GM18505 (cell line): ENCODE data around the gene CEACAM8.
"Not testable (repeated sequence)": the region's sequence is repeated elsewhere in the genome, so short reads cannot be mapped to it uniquely, and the experiment has no call there.

Source experiments
- ATAC-seq: cut with Tn5 transposase; IDR thresholded peaks from one replicate; pipeline ENCODE4 v1.9.1; 2021; ENCODE audit not compliant: unreplicated experiment
- POLR2A ChIP-seq: IDR thresholded peaks from 4 replicates; pipeline ENCODE4 v1.6.1; 2011; ENCODE audit warnings: borderline replicate concordance; ENCODE audit not compliant: insufficient read depth, insufficient read length; ENCODE audit errors: extremely low read depth

Gene CEACAM8

GRCh38 chr19:42544146-42544545, 50.6 kb downstream of the CEACAM8 start:
- ATAC-seq: no peak
- TF ChIP-seq POLR2A: no peak

GRCh38 chr19:42542791-42543190, 51.9 kb downstream of the CEACAM8 start:
- no peak for TF ChIP-seq POLR2A
- no peak for ATAC-seq

GRCh38 chr19:42540071-42540553, 54.6 kb downstream of the CEACAM8 start:
- TF ChIP-seq POLR2A: no peak
- no peak for ATAC-seq

GRCh38 chr19:42538841-42539709, 55.6 kb downstream of the CEACAM8 start:
- TF ChIP-seq POLR2A: no peak
- ATAC-seq: no peak

- ATAC-seq: not testable (repeated sequence)
These were observed 59.4 kb downstream of the CEACAM8 start for GRCh38 chr19:42535276-42535675.

- no peak for ATAC-seq
- TF ChIP-seq POLR2A: no peak
These were observed 60.3 kb downstream of the CEACAM8 start for GRCh38 chr19:42534391-42534790.

- TF ChIP-seq POLR2A: no peak
- no peak for ATAC-seq
These were observed 61.8 kb downstream of the CEACAM8 start for GRCh38 chr19:42532891-42533290.

GRCh38 chr19:42531313-42531712, 63.4 kb downstream of the CEACAM8 start:
- no peak for TF ChIP-seq POLR2A
- ATAC-seq: no peak
